B cell (primary cell): Measurements from ENCODE around the gene NOTUM. TPM values are rescaled to one million over a fixed set of nuclear protein-coding genes. Genes with fewer than 3 reads are reported as not detected.
A peak's percentile ranks its signal among the peaks of the same experiment; 100 is the strongest.

ENCODE experiments used
- ATAC-seq: fragments of 200-7000 bp; cut with Tn5 transposase; one replicate; pipeline ENCODE4 v1.10.0; 2021; ENCODE audit warnings: low read depth, mild to moderate bottlenecking, moderate number of reproducible peaks, moderate library complexity
- CTCF ChIA-PET: fragments of 350-600 bp; sonication (Branson Sonifier 250); formaldehyde crosslinking; loops from one replicate; lab custom pipeline; 2021; ENCODE audit warnings: antibody characterized with exemption, inconsistent platforms; lab: Charles Lee
- POLR2A ChIA-PET: fragments of 350-600 bp; sonication (Branson Sonifier 250); formaldehyde crosslinking; loops from one replicate; lab custom pipeline; 2021; ENCODE audit warnings: antibody characterized with exemption; lab: Charles Lee
- DNase-seq: peaks from one replicate; pipeline ENCODE4 v3.0.0; 2013
- H2AFZ ChIP-seq: 2 replicates; pipeline ENCODE4 v1.6.1; 2012; ENCODE audit warnings: mild to moderate bottlenecking, low read depth, low read length; ENCODE audit not compliant: insufficient read depth, poor library complexity, severe bottlenecking
- H3K27ac ChIP-seq, 2 donors: 1 replicate in 1 of 2; 2 replicates in 1 of 2; pipeline ENCODE4 v1.5.1; 2012 to 2013; ENCODE audit warnings: low read length in 2 of 2, mild to moderate bottlenecking in 2 of 2, moderate library complexity in 1 of 2
- H3K27me3 ChIP-seq, 4 experiments: fragments of 200-600 bp in 1 of 4; sonication (generic) in 1 of 4; replicated peaks in 1 of 4; 1 replicate in 2 of 4; 2 replicates in 2 of 4; pipeline versions ENCODE4 v1.6.1 to v1.7.0; 2013 to 2016; ENCODE audit warnings: low read length in 3 of 4, mild to moderate bottlenecking in 2 of 4, mixed read lengths in 1 of 4, moderate library complexity in 1 of 4; ENCODE audit not compliant: insufficient read depth in 4 of 4, control insufficient read depth in 3 of 4; ENCODE audit errors: control extremely low read depth in 1 of 4
- H3K36me3 ChIP-seq, 2 experiments: replicated peaks in 1 of 2; 1 replicate in 1 of 2; 2 replicates in 1 of 2; pipeline versions ENCODE4 v1.6.1 to v1.7.1; 2013; ENCODE audit warnings: low read length in 1 of 2; ENCODE audit not compliant: insufficient read depth in 2 of 2, control insufficient read depth in 1 of 2; ENCODE audit errors: control extremely low read depth in 1 of 2, extremely low read depth in 1 of 2
- H3K4me1 ChIP-seq, 2 donors: fragments of 200-600 bp in 1 of 2; sonication (generic) in 1 of 2; 1 replicate in 1 of 2; 2 replicates in 1 of 2; pipeline versions ENCODE4 v1.5.1 to v1.6.1; 2013 to 2017; ENCODE audit warnings: low read length in 2 of 2; ENCODE audit not compliant: control insufficient read depth in 2 of 2, insufficient read depth in 2 of 2
- H3K4me2 ChIP-seq: replicated peaks from 2 replicates; pipeline ENCODE3; 2012; ENCODE audit warnings: mild to moderate bottlenecking, low read depth, low read length; ENCODE audit not compliant: poor library complexity, severe bottlenecking
- H3K4me3 ChIP-seq, 5 experiments: fragments of 200-600 bp in 1 of 5; sonication (generic) in 1 of 5; 1 replicate in 3 of 5; 2 replicates in 2 of 5; pipeline versions ENCODE4 v1.5.1 to v1.7.0; 2011 to 2016; ENCODE audit warnings: low read length in 4 of 5, mild to moderate bottlenecking in 4 of 5, low read depth in 2 of 5, control low read depth in 1 of 5, moderate library complexity in 1 of 5; ENCODE audit not compliant: insufficient read depth in 1 of 5; ENCODE audit errors: control extremely low read depth in 1 of 5, extremely low read depth in 1 of 5
- H3K79me2 ChIP-seq: fragments of 200-600 bp; sonication (generic); one replicate; pipeline ENCODE4 v1.6.0; 2016; ENCODE audit warnings: low read length; ENCODE audit not compliant: control insufficient read depth, insufficient read depth
- H3K9ac ChIP-seq: fragments of 200-600 bp; sonication (generic); 2 replicates; pipeline ENCODE4 v1.6.1; 2017; ENCODE audit warnings: mild to moderate bottlenecking, low read length, moderate library complexity
- H3K9me3 ChIP-seq, 3 donors: one replicate each; pipeline versions ENCODE4 v1.6.1 to v1.7.1; 2013; ENCODE audit warnings: low read length in 2 of 3; ENCODE audit not compliant: control insufficient read depth in 2 of 3, insufficient read depth in 1 of 3; ENCODE audit errors: control extremely low read depth in 1 of 3
- H4K20me1 ChIP-seq: 2 replicates; pipeline ENCODE4 v1.6.0; 2012; ENCODE audit warnings: mild to moderate bottlenecking, low read length; ENCODE audit not compliant: insufficient read depth, control insufficient read depth, poor library complexity, severe bottlenecking
- H3K27ac Mint-ChIP-seq: one replicate; pipeline ENCODE4 v1.8.0; 2021; ENCODE audit warnings: mixed read lengths
- H3K27me3 Mint-ChIP-seq: one replicate; pipeline ENCODE4 v1.8.0; 2021; ENCODE audit warnings: mixed read lengths
- H3K4me1 Mint-ChIP-seq: one replicate; pipeline ENCODE4 v1.8.0; 2021; ENCODE audit warnings: mixed read lengths
- H3K4me3 Mint-ChIP-seq: one replicate; pipeline ENCODE4 v1.8.0; 2021; ENCODE audit warnings: mixed read lengths
- H3K9me3 Mint-ChIP-seq: one replicate; pipeline ENCODE4 v1.8.0; 2022; ENCODE audit warnings: mixed read lengths; ENCODE audit not compliant: insufficient read depth
- CTCF ChIP-seq: fragments of 200-600 bp; IDR thresholded peaks from one replicate; pipeline ENCODE4 v1.8.0; 2022; ENCODE audit warnings: antibody characterized with exemption, mild to moderate bottlenecking
- EZH2 ChIP-seq: IDR thresholded peaks from 2 replicates; pipeline ENCODE4 v1.6.1; 2012; ENCODE audit warnings: borderline replicate concordance, low read depth, mild to moderate bottlenecking, moderate library complexity, low read length; ENCODE audit not compliant: insufficient read depth, poor library complexity, severe bottlenecking
- whole genome bisulfite sequencing: methylation state at CpG from one replicate; pipeline ENCODE4 v1.1.5; 2013; ENCODE audit warnings: missing lambda C conversion rate; ENCODE audit not compliant: insufficient coverage; 5-methylcytosine and 5-hydroxymethylcytosine counted together
- intact Hi-C: fragments of 100-400 bp; cut with micrococcal nuclease; formaldehyde crosslinking; loops from one replicate; pipeline ENCODE4 v1.10.0; 2022
- polyA plus RNA-seq: library from polyadenylated mRNA; depleted of rRNA; stranded (reverse); fragments of >200 nt; gene quantifications from 2 replicates; pipeline ENCODE4 v1.2.3, GENCODE V29; 2012
- total RNA-seq, 2 donors: library from RNA; stranded (reverse); fragments of 120-200 nt in 1 of 2; gene quantifications; 1 replicate in 1 of 2; 2 replicates in 1 of 2; pipeline versions ENCODE4 v1.2.3 to v1.2.4, GENCODE V29; 2013 to 2022

NOTUM gene
- total and polyA plus RNA-seq, 2 donors (not counting 1 experiment from before 2014, with no cell fraction given) = not detected

GRCh38 chr17:81925860-81926450, 35.0 kb downstream of the NOTUM start:
- H3K9me3 ChIP-seq = no peaks in the 10 kb centered on the region
- Mint-ChIP-seq H3K27ac (peak overlapping the region; percentile 86), H3K27me3 (peaks cover 4% of the 10 kb centered on the region), H3K4me3 (peak overlapping the region; percentile 87), H3K9me3 (no peaks in the 10 kb centered on the region), H3K4me1 (peaks cover 26% of the 10 kb centered on the region)
- peak overlapping the region; percentile 26 to 85 for H3K27ac ChIP-seq
- H2AFZ ChIP-seq = peak overlapping the region; percentile 41
- peaks cover 0 to 4% of the 10 kb centered on the region in 2 experiments for H3K36me3 ChIP-seq
- peaks cover 0 to 23% (median 9%) of the 10 kb centered on the region in 4 experiments for H3K27me3 ChIP-seq
- H4K20me1 ChIP-seq = peaks cover 37% of the 10 kb centered on the region
- peaks cover 26 to 35% of the 10 kb centered on the region in 2 donors for H3K4me1 ChIP-seq
- ChIA-PET POLR2A (interaction anchor here (0.7 to 1.5 kb wide), 3 partner anchors 8 to 242 kb away, joined by 3 to 6 read pairs (median 4); partner anchors contain the start of genes ARL16, HGS and SIRT7), CTCF (interaction anchor here (0.7 to 3.5 kb wide), 4 partner anchors 34 to 566 kb away, joined by 3 to 16 read pairs (median 5); no protein-coding TSS in a partner anchor)
- intact Hi-C loops = loop anchor here (1.0 to 5.0 kb wide), 6 partner anchors 8 to 94 kb away; partner anchors contain the start of genes ALYREF, ANAPC11, ARHGDIA and ASPSCR1
- H3K79me2 ChIP-seq = peaks cover 46% of the 10 kb centered on the region
- 61% methylated on average over 6 of the region's 10 CpGs for WGBS
- peak overlapping the region; percentile 66 for H3K9ac ChIP-seq
- peak overlapping the region; percentile 91 for H3K4me2 ChIP-seq
- DNase-seq = no peak
- no peak for ATAC-seq
- TF ChIP-seq CTCF = no peak
- TF ChIP-seq EZH2 = no peak
- H3K4me3 ChIP-seq = peak overlapping the region in 4 of 5 experiments; percentile 56 to 78 (median 65)
